Astrocyte of the cerebellum (primary cell): ENCODE data around the gene PPP1R12C.

ENCODE experiments used
- DNase-seq: peaks from one replicate; pipeline ENCODE4 v3.0.0-alpha.2; 2011; ENCODE audit warnings: low read depth
- H3K4me3 ChIP-seq: 2 replicates; pipeline ENCODE4 v1.5.1; 2011; ENCODE audit warnings: mild to moderate bottlenecking, low read depth, low read length, moderate library complexity
- in situ Hi-C: cut with HindIII; loops from 2 replicates; pipeline ENCODE4 v1.10.0; 2017; ENCODE audit warnings: low sequenced_read_pairs
- TF ChIP-seq, protein P1 (sequence below): IDR thresholded peaks from 2 replicates; pipeline ENCODE4 v1.5.1; 2012; ENCODE audit warnings: low read length, low read depth, moderate library complexity, mild to moderate bottlenecking; ENCODE audit errors: missing control alignments

The PPP1R12C gene

DNA sequence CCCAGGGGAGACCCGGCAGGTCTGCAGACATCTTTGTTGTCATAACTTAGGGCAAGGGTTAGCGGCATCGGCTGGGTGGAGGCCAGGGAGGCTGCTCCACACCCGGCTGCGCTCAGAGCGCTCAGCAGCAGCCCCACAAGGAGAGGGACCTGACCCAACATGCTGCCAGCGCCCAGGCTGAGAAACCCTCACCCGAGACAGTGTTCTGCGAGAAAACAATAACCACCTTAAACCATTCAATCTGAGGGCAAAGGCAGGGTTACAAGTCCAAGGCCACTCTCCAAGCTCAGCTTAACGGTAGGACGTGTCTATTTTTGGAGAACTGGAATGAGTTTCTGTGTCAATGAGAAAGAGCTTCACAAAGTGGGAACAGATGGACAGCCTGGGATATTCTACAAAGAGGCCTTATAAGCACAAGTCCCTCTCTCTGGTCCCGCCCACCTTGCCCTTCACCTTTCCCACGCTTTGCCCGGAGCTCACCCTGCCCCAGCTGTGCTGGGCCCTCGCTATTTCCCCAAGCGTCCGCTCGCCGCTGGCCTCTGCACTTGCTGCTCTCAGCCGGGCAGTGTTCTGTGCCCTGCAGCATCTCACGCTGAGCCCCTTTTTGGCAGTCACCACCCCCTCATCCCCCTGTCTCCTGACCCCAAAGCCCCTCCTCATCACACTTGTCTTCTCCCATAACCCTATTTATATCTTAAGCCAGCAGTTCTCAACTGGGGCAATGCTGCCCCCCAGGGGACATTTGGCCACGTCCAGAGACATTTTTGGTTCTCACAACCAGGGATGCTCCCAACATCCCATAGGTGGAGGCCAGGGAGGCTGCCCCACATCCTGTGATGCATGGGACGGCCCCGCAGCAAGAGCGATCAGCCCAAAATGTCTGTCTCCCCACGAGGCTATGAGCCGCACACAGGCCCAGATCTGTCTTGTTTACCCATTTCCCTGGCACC lies 17.6 kb downstream of the PPP1R12C start:
- DNase-seq: no peak
- in situ Hi-C loops: no loop called here
- TF ChIP-seq, protein P1, sequence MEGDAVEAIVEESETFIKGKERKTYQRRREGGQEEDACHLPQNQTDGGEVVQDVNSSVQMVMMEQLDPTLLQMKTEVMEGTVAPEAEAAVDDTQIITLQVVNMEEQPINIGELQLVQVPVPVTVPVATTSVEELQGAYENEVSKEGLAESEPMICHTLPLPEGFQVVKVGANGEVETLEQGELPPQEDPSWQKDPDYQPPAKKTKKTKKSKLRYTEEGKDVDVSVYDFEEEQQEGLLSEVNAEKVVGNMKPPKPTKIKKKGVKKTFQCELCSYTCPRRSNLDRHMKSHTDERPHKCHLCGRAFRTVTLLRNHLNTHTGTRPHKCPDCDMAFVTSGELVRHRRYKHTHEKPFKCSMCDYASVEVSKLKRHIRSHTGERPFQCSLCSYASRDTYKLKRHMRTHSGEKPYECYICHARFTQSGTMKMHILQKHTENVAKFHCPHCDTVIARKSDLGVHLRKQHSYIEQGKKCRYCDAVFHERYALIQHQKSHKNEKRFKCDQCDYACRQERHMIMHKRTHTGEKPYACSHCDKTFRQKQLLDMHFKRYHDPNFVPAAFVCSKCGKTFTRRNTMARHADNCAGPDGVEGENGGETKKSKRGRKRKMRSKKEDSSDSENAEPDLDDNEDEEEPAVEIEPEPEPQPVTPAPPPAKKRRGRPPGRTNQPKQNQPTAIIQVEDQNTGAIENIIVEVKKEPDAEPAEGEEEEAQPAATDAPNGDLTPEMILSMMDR: peak; percentile 8
- no peak overlapping the region for H3K4me3 ChIP-seq

GRCh38 chr19:55098716-55099556 lies 18.5 kb downstream of the PPP1R12C start:
- H3K4me3 ChIP-seq: no peak overlapping the region
- TF ChIP-seq, protein P1: no peak

DNA sequence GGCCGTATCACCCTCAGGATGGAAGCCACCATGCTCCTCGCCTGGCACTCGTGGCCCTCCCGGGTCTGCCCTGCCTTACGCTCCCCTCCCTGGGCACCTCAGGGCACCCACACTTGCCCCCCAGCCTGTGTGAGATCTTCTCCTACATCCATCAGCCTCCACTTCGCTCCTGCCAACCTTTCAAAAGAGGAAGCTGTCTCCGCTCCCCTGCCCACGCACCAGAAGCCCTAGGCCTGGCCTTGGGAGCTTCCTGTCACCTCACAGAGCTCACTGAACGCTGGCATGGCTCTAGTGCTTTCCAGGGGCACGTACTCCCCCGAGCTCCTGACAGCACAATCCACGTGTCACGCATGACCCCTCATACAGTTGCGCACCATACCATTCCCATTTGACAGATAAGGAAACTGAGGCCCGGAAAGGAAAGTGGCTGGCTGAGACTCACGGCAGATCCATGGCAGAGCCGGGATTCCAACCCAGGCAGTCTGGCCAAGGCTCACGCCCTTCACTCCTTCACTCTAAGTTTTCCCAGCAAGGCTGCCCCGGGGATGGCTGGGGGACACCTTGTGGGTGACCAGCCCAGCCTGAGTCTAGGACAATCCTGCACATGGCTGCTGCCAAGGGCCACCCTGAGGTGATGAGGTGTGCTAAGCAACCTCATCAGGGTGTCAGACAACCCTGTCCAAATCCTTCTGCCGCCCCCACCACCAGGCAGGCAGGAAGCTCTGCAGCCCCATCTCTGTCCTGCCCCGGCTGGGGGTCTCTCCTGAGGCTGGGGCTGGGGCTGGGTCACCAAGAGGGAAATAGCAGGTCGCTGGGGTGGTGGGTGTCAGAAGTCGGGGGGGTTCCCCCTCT lies 19.3 kb downstream of the PPP1R12C start:
- no peak for DNase-seq
- TF ChIP-seq, protein P1: no peak
- in situ Hi-C loops: no loop called here
- no peak overlapping the region for H3K4me3 ChIP-seq

More at GRCh38 chr19:55098716-55099556, 18.5 kb downstream of the PPP1R12C start:
- in situ Hi-C loops: no loop called here
- DNase-seq: no peak

DNA sequence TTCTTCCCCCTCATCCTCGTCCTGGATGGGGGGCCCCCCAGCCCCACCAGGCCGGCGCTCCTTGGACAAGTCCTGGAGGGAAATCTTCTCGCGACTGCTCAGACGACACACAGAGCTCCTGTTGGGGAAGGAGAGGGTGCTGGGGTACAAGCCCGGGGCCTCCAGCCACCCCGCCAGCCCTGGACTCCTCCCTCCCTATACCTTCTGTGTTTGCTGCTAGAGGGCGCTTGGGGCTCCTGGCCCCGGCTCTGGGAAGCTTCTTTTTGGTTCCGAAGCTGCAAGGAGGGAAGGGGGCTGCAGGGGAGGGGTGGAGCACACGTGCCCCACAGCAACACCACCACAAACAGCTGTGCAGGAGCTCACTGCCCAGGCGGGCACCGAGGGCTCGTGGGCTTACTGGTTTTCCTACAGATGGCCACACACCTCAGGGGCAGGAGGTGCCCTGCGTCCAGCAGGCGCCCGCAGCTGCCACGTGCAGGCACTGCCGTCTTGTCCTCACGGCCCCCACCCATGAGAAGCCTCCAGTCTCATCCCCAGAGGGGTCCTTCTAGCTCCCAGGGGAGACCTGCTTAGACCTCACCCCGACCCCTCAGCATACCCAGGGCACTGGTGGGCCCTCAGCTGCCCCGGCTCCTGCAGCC lies 21.3 kb downstream of the PPP1R12C start:
- DNase-seq: no peak
- TF ChIP-seq, protein P1: no peak
- H3K4me3 ChIP-seq: no peak overlapping the region
- in situ Hi-C loops: no loop called here

DNA sequence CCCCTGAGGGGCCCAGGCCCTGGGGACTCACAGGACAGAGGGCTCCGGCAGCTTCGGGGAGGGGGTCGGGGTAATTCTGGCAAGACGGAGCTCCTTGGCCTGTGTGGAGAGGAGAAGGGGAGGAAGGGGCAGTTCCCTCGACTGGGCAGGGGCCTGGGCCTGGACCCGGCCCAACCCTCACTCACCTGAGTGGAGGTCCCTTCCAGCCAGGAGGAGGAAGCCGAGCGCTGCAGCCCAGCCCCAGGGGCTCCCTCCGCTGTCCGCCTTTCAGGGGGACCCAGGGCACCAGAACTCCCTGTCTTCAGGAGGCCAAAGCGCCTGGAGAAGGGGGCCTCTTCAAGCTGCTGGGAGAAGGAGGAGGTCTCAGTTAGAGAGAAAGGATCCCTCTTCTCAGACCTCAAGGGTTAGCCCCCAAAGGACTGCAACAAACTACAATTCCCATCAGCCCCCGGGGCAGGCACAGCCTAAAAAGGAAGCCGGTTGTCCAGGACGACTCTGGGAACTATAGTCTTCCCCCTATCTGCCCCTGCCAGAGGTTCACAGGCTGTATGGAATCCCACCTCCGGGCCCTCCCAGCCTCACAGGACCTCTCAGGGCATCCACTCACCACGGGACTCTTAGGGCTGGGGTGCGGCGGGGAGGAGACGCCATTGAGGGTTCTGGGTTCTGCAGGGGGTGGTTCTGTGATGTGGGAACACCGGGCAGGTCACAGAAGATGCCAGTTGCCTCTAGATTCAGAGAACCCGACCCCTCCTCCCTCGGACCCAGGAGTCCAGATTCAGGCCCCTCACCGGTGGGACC lies 22.0 kb downstream of the PPP1R12C start:
- H3K4me3 ChIP-seq: no peak overlapping the region
- in situ Hi-C loops: no loop called here
- DNase-seq: no peak
- TF ChIP-seq, protein P1: no peak
